H54 (cell line): ENCODE measurements around the gene HPS6.

Source experiments
- DNase-seq: peaks from one replicate; pipeline ENCODE4 v3.0.0; 2011; ENCODE audit warnings: low spot score, mixed read lengths; ENCODE audit not compliant: insufficient read length
- FAIRE-seq: peaks from 3 replicates; lab custom pipeline; 2011; peaks lifted over from hg19 to GRCh38; lab: Jason Lieb, UNC
- POLR2A ChIP-seq: IDR thresholded peaks from 2 replicates; pipeline ENCODE4 v1.6.1; 2011; ENCODE audit warnings: low read depth, mild to moderate bottlenecking, low read length

Gene HPS6

DNA sequence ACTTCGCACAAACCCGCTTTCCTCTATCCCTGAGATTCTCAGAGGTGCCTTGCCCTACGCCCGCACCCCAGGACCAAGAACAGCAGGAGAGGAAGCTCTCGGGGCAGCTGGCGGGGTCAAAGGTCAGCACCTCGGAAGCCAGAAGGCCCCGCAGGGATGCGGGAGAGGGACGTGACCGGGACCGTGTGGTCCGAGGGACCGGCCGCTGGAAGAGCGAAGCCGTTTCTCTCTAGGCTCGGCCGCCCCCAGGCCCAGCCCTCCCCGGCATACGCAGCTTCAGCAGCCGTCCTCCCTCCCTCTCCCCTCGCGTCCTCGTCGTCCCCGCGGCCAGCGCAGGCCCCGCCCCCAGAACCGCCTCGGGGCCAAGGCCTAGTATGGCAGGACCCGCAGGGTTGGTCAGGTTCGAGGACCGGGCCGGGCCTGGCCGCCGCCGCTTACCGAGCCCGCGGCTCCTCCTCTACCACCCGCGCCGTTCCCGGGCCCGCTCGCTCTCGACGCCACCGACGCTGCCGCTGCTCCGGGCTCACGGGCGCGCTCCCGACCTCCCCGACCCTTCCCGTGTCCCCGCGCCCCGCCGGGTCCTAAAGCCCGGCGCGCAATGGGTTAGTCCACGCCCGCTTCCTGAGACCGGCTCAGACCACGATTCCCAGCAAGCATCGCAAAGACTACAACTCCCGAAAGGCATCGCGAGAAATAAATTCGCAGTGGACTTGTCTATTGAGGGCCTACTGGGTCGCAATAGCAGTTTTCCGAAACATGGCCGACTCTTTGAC lies 9.3 kb upstream of the HPS6 start, which contains the start of gene ARMH3:
Gene ARMH3, minus strand, starts transcription at position 527 of the 773 bp plus-strand sequence. CDS start 16,059 bp downstream, outside the sequence.
- peak; percentile 37; the same call in 1 of the 2 replicates for TF ChIP-seq POLR2A
- DNase-seq (peak; percentile 94), FAIRE-seq (peak; percentile 57)

DNA sequence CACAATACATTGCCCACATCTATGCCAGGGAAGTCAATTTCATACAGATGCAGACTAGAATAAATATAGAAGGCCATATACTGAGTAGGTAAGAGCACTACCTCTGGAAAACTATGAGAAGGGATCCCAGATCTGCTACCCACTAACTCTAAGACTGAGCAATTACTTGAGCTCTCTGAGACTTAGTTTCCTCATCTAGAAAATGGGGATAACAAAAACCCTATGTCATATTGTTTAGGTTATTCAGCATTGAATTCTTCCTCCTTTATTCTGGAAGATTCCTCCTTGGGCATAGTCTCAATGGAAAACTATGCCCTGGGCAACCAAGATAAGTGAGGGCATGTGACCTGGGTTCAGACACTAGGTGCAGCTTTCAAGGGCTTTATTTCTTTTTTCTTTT lies 5.2 kb upstream of the HPS6 start:
- FAIRE-seq (no peak), DNase-seq (no peak)
- TF ChIP-seq POLR2A = no peak

DNA sequence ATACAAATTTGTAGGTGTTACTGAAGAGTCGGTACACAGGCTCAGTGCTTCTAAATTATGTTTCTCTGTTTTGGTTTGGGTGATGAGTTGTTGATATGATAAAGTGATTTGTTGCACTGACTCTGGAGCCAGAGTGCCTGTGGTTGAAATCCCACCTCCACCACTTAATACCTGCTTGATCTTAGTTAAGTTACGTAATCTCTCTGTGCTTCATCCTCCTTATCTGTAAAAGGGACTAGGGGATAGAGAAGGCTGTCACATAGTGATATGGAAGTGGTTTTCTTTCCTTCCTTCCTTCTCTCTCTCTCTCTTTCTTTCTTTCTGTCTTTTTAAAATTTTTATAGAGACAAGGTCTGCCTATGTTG lies 664 bp upstream of the HPS6 start:
- DNase-seq (no peak), FAIRE-seq (no peak)
- no peak for TF ChIP-seq POLR2A

DNA sequence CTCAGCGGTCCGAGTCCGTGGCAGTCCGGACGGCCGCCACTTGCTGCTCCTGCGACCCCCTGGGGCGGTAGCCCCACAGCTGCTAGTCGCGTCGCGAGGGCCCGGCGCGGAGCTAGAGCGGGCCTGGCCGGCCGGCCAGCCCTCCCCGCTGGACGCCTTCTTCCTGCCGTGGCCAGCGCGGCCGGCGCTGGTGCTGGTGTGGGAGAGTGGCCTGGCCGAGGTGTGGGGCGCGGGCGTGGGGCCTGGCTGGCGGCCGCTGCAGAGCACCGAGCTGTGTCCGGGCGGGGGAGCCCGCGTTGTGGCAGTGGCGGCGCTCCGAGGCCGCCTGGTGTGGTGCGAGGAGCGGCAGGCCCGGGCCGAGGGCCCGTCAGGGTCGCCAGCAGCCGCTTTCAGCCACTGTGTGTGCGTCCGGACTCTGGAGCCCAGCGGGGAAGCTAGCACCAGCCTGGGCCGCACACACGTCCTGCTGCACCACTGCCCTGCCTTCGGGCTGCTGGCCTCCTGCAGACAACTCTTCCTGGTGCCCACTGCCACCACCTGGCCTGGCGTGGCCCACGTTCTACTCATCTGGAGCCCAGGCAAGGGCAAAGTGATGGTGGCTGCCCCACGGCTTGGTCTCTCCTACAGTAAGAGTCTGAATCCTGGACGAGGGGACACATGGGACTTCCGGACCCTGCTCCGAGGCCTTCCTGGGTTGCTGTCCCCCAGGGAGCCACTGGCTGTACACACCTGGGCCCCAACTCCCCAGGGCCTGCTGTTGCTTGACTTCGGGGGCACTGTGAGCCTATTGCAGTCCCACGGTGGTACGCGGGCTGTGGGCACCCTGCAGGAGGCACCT lies 631 bp downstream of the HPS6 start:
- DNase-seq = peak; percentile 26
- no peak for FAIRE-seq
- TF ChIP-seq POLR2A = peak; percentile 46

DNA sequence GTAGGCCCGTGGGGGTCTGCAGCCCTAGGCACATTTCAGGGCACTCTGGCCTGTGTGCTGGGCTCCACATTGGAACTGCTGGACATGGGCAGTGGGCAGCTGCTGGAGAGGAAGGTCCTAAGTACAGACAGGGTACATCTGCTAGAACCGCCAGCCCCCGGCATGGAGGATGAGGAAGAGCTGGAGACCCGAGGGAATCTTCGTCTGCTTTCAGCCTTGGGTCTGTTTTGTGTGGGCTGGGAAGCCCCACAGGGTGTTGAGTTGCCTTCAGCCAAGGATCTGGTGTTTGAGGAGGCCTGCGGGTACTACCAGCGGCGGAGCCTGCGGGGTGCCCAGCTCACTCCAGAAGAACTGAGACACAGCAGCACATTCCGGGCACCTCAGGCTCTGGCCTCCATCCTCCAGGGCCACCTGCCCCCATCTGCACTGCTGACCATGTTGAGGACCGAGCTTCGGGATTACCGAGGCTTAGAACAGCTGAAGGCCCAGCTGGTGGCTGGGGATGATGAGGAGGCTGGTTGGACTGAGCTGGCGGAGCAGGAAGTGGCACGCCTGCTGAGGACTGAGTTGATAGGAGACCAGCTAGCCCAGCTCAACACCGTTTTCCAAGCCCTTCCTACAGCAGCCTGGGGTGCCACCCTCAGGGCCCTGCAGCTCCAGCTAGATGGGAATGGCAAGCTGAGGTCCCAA lies 1.4 kb downstream of the HPS6 start:
- FAIRE-seq (no peak), DNase-seq (no peak)
- no peak for TF ChIP-seq POLR2A

DNA sequence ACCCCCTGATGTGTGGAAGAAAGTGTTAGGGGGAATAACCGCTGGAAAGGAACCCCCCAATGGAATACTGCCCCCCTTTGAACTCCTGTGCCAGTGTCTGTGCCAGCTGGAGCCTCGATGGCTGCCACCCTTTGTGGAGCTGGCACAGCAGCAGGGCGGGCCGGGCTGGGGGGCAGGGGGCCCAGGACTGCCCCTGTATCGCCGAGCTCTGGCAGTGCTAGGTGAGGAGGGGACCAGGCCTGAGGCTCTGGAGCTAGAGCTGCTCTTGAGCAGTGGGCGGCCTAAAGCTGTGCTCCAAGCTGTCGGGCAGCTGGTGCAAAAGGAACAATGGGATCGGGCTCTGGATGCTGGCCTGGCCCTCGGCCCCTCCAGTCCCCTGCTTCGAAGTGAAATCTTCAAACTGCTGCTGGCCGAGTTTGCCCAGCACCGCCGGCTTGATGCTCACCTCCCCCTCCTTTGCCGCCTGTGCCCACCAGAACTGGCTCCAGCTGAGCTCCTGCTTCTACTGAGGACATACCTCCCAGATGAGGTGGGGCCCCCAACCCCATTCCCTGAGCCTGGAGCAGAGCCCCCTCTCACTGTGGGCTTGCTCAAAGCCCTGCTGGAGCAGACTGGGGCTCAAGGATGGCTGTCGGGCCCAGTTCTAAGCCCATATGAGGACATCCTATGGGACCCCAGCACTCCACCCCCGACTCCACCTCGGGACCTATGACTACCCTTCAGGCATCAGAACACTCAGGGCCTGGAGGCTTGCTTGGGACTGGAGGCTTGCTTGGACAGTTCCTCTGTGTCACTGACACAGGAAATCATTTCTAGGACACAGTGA lies 2.2 kb downstream of the HPS6 start:
- no peak for FAIRE-seq
- no peak for DNase-seq
- no peak for TF ChIP-seq POLR2A

DNA sequence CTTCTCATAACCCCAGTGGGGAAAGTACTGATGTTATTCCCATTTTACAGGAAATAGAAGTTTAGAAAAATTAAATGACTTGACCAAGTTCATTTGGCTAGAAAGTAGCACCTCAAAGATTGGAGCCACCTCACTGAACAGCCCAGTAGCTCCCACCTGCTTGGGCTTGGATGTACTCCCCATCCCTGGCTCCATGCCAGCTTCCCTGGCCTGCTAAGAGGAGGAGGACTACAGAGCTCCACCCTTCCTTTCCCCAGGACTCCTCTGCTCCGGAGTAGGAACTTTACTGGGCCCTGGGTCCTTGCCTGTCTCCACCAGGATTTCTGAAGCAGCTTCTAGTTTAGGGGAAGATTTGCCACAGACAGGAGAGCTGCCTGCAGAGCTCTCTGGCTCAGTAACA lies 3.1 kb downstream of the HPS6 start:
- FAIRE-seq (no peak), DNase-seq (no peak)
- TF ChIP-seq POLR2A = no peak

DNA sequence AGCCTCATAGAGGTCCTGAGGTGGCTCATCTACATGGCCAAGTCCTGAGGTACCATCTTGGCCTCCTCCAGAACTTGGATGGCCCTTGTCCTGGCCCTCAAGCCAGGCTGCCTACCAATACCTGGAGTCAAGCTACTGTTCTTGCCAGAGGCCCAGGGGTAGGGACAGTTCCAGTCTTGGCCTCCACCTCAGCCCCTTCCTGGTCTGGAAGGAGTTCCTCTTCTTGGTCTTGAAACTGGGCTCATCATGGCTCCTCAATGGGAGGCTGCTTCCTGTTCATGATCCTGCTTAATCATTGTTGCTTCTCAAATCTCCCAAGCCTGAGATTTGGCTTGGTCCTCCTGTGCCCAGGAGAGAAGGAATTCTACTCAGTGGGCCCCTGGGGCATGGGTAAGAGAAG lies 3.9 kb downstream of the HPS6 start:
- TF ChIP-seq POLR2A = no peak
- no peak for FAIRE-seq
- no peak for DNase-seq

DNA sequence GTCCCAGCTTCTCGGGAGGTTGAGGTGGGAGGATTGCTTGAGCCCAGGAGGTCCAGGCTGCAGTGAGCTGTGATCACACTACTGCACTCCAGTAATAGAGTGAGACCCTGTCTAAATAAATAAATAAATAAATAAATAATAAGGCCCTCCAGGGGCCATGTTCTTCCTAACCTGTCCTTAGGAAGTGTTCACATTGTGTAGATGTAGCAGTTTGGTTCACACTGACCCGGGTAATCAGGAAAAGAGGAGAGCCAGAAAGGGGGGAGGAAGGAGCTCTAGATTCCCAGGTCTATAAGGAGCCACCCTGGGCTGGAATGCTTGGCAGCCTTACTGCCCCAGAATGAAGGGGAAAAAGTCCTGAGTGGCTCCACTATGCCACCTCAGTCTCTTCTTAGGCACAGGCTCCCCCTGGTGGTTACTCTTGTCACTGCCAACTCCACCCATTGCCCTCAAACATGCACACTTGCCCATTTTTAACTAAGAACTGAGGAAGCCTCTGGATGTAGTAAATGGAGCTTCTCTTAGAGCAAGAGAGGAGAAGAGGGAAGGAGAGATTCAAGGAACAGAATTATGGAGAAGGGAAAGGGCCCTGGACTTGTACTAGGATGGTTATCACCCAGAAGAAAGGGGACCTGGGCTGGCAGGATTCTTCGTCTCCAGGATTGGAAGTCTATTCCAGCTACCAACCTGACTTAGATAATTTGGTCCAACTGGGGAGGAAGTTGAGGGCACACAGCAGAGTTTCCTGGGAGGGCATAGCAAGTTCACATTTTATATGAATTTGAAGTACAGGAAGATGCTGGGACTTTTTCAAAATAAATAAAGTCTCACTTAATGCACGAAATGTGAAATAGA lies 7.8 kb downstream of the HPS6 start:
- TF ChIP-seq POLR2A = no peak
- FAIRE-seq (peak; percentile 62), DNase-seq (peak; percentile 76)

DNA sequence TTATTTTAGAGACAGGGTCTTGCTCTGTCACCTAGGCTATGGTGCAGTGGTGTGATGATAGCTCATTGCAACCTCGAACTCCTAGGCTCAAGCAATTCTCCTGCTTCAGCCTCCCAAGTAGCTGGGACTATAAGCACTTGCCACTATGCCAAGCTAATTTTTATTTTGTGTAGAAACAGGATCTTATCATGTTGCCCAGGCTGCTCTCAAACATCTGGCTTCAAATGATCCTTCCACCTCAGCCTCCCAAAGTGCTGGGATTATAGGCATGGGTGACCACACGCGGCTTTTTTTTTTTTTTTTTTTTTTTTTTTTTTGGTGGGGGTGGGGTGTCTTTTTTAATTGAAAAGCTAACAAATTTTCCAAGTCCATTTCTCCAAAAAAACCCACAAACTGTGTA lies 18.4 kb downstream of the HPS6 start:
- FAIRE-seq = no peak
- TF ChIP-seq POLR2A = no peak
- DNase-seq = no peak

DNA sequence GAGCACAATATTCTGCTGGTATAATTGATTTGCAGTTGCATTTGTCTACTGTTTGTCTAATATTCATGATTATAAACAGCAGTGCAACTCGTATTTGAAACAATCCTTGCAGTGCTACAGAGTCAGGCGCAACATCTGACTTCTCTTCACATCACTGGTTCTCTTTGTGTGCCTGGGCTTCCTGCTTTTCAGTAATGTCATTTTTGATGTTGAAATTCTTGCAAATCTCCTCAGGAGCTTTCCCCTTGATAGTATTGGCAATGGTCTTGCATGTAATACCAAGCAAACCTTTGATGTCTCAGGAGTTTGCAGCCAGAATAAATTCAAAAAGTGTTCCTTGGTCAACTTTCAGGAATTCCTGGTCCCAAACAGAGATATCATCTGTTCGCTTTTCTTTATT lies 20.2 kb downstream of the HPS6 start:
- no peak for FAIRE-seq
- no peak for TF ChIP-seq POLR2A
- DNase-seq = no peak

DNA sequence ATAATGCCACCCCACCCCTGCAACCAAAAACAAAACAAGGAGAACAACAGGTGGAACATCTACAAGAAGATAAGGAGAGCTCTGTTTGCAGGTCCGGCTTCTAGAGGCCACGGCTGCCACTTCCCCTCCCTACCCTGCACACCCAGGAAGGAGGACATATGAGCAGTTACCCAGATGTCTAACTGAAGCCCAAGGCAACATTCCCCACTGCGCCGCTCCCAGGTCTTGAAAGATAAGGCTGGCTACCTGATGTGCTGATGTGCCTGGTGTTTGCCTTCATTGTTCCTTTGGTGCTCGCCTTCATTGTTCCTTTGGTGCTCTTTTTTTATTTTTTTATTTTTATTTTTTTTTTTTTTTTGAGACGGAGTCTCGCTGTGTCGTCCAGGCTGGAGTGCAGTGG lies 21.0 kb downstream of the HPS6 start:
- no peak for DNase-seq

More for the DNA sequence above, 21.0 kb downstream of the HPS6 start:
- TF ChIP-seq POLR2A = no peak
- no peak for FAIRE-seq
